Small intestine (tissue), 7 donors: ENCODE data around the gene ICOS. TPM values are rescaled to one million over a fixed set of nuclear protein-coding genes. Genes with fewer than 3 reads are reported as not detected.
A peak's percentile ranks its signal among the peaks of the same experiment; 100 is the strongest.

Source experiments
- DNase-seq, 2 donors: peaks; one replicate each; pipeline versions ENCODE4 v3.0.0 to v3.0.0-alpha.2; 2013
- FAIRE-seq: peaks from 2 replicates; lab custom pipeline; 2012; peaks lifted over from hg19 to GRCh38; lab: Jason Lieb, UNC
- H3K27ac ChIP-seq, 3 donors: one replicate each; pipeline ENCODE4 v1.5.1; 2013; ENCODE audit warnings: low read length in 2 of 3, mild to moderate bottlenecking in 2 of 3, control low read depth in 1 of 3, inconsistent platforms in 1 of 3, low read depth in 1 of 3, moderate library complexity in 1 of 3
- H3K27me3 ChIP-seq, 3 donors: one replicate each; pipeline ENCODE4 v1.6.1; 2013; ENCODE audit warnings: low read length in 3 of 3, inconsistent platforms in 1 of 3; ENCODE audit not compliant: control insufficient read depth in 3 of 3, insufficient read depth in 3 of 3
- H3K36me3 ChIP-seq, 3 donors: one replicate each; pipeline ENCODE4 v1.6.1; 2013; ENCODE audit warnings: low read length in 3 of 3, inconsistent platforms in 1 of 3, low read depth in 1 of 3, mild to moderate bottlenecking in 1 of 3, moderate library complexity in 1 of 3; ENCODE audit not compliant: control insufficient read depth in 3 of 3, insufficient read depth in 2 of 3
- H3K4me1 ChIP-seq, 3 donors: one replicate each; pipeline ENCODE4 v1.6.1; 2013; ENCODE audit warnings: low read length in 2 of 3, inconsistent platforms in 1 of 3, low read depth in 1 of 3, mild to moderate bottlenecking in 1 of 3, moderate library complexity in 1 of 3; ENCODE audit not compliant: control insufficient read depth in 3 of 3, insufficient read depth in 2 of 3
- H3K4me3 ChIP-seq, 3 donors: one replicate each; pipeline ENCODE4 v1.5.1; 2013; ENCODE audit warnings: low read length in 3 of 3, control low read depth in 1 of 3, inconsistent platforms in 1 of 3, low read depth in 1 of 3, mild to moderate bottlenecking in 1 of 3, moderate library complexity in 1 of 3
- H3K9me3 ChIP-seq, 2 donors: one replicate each; pipeline ENCODE4 v1.6.1; 2013; ENCODE audit warnings: low read depth in 1 of 2, low read length in 1 of 2; ENCODE audit not compliant: control insufficient read depth in 2 of 2, insufficient read depth in 1 of 2
- WGBS, 3 donors: extraction: QIAGEN DNeasy Blood & Tissue Kit; methylation state at CpG; one replicate each; pipeline ENCODE4 v1.1.7; 2013; 5-methylcytosine and 5-hydroxymethylcytosine counted together
- polyA plus RNA-seq, 4 donors: library from polyadenylated mRNA; stranded (reverse) in 3 of 4; unstranded in 1 of 4; fragments of 200-250 nt in 3 of 4; fragments of 120-200 nt in 1 of 4; gene quantifications; one replicate each; pipeline versions ENCODE4 v1.2.1 to v1.2.3, GENCODE V29; 2013
- donor health status: healthy with polysubstance abuse.
- donor health status: control.
- donor health status: control.
- donor health status: Bipolar disorder and iron deficiency.
- donor health status: healthy.

Gene ICOS
- polyA plus RNA-seq, 4 donors, result 0.27 to 0.50 (median 0.34) TPM; not detected in 1

DNA sequence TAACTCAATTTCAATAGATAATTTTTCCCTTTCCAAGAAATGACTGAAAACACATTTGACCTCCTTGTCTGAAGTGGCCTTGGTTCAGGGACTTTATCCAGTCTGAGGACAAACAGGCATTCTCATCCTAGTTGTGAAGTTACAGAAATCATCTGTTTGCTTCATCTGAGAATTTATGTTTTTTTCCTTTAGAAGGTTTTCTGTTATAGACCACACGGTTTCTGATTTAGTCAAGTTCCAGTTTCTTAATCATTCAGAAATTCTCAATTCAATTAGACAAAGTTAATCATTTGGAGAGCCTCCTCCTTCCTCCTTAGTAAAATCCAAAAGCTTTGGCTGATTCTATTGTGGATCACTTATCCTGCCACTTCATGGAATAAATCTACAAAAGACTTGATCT, 60.9 kb downstream of the ICOS start:
- 27 to 43% (median 39%) methylated on average over 1 of the region's 1 CpG for WGBS, 3 donors

DNA sequence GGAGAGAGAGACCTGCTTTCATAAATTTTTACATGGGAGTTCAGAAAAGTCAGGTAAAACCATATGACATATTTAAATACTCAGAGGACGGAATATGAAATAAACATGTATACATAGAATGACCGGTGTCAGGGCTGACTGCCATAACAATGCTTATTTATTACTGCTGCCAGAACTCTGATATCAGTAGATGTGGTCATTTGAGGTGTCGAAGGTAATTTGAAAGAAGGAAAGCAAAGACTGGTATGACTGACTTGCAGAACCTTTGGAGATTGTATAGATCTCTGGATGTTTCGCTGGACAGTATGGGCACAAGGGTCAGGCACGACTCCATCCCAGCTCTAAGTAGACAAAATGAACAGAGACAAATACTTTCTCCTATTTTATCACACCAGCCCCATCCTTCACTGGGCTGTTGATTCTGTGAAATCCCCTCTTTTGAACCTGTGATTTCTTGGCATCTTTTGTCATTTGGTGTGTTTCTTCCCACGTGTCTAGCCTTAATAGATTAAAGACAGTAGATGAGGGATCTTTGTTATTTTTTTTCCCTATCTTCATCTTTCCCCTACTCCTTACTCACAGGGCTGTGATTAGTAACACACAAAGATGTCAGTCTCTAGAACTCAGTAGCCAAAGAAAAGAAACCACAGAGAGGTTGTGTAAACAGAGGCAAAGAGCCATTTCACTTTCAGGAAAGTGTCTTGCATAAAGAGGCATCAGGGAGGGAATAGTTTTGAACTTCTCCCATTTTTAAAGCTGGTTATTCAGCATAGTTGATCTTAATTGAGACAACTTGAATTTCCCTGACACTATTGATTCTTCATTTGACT, 61.6 kb downstream of the ICOS start:
- H3K27me3 ChIP-seq, result no peaks in the 10 kb centered on the region
- no peak overlapping the region for H3K27ac ChIP-seq
- H3K4me3 ChIP-seq, result no peak overlapping the region
- FAIRE-seq (no peak), DNase-seq (no peak)
- H3K4me1 ChIP-seq, result peaks cover 0 to 2% (median 0%) of the 10 kb centered on the region in 3 donors
- 59 to 65% (median 64%) methylated on average over 6 of the region's 6 CpGs for WGBS, 3 donors
- no peaks in the 10 kb centered on the region for H3K9me3 ChIP-seq
- no peaks in the 10 kb centered on the region for H3K36me3 ChIP-seq

More for the DNA sequence above, 60.9 kb downstream of the ICOS start:
- H3K9me3 ChIP-seq, result no peaks in the 10 kb centered on the region
- no peak overlapping the region for H3K27ac ChIP-seq
- H3K4me1 ChIP-seq, result peaks cover 0 to 2% (median 0%) of the 10 kb centered on the region in 3 donors
- DNase-seq (no peak), FAIRE-seq (no peak)
- H3K4me3 ChIP-seq, result no peak overlapping the region
- no peaks in the 10 kb centered on the region for H3K36me3 ChIP-seq
- H3K27me3 ChIP-seq, result no peaks in the 10 kb centered on the region

DNA sequence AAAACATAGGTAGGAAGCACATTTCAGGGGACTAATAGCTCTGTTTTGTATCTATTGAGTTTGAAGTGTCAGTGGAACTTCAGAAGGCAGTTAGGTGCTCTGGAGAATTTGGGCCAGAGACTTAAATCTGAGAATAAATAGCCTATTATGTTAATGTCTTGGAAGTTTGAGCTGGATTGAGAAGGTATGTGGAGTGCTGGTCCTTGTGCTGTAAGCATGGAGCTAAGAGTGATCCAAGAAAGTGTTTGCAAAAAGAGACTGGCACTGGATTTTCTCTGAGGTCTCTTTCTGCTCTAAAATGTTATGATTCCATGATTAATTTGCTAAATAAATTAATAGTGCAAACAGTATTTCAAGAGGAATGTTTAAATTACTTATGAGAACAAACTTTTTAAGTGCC, 63.3 kb downstream of the ICOS start:
- peaks cover 0 to 2% (median 0%) of the 10 kb centered on the region in 3 donors for H3K4me1 ChIP-seq
- H3K27ac ChIP-seq, result no peak overlapping the region
- no peak overlapping the region for H3K4me3 ChIP-seq
- H3K36me3 ChIP-seq, result no peaks in the 10 kb centered on the region
- DNase-seq (no peak), FAIRE-seq (no peak)
- H3K9me3 ChIP-seq, result no peaks in the 10 kb centered on the region
- no peaks in the 10 kb centered on the region for H3K27me3 ChIP-seq

DNA sequence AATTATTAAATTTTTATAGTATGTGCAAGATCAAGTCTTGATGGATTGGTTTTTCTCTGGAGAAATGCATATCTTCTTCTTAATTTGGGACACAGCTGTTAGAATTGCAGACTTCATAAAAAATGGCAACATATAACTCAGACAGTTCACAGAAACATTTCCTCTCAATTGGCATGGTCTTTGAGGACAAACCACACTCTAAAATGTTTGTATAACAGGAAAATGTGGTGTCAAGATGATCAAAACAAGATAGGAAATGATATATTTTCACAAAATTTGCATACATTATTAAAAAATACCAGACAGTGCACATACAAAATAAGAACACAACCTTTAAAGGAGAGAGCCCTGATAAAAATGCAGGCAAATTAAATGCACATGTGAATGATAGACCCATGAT, 63.9 kb downstream of the ICOS start:
- H3K4me3 ChIP-seq, result no peak overlapping the region
- H3K27ac ChIP-seq, result no peak overlapping the region
- H3K36me3 ChIP-seq, result no peaks in the 10 kb centered on the region
- H3K27me3 ChIP-seq, result no peaks in the 10 kb centered on the region
- no peak for FAIRE-seq
- H3K9me3 ChIP-seq, result no peaks in the 10 kb centered on the region
- DNase-seq, result peak in 1 of 2 donors; percentile 5
- peaks cover 0 to 2% (median 0%) of the 10 kb centered on the region in 3 donors for H3K4me1 ChIP-seq

DNA sequence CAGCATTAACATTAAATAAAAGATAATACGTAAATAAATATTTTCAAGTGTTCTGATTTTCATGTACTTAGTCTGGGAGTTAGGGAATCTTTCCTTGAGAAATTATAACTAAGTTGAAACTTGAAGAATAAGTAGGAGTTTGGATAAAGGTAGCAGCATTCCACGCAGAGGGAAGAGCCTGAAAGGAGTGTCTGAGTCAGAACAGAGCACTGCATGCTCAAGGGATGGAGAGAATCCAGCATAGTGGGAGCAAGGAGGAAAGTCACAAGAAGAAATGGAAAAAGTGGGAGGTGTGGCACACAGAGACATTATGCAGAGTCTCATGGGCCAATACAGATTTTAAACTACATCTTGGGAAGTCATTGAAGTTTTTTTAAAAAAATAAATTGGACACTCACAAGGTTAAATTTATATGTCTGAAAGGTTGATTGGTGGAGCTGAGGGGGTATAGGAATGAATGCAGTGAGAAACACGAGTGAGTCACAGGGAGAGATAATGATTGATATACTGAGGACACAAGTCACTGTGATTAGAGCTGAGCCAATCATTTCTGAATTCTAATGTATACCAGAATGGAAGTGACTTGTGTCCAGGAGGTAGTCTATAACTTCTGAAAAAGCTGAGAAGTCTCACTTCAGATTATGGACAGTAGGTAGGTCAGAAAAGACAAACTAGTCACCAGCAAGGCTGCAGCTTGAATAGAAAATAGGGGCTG, 66.9 kb downstream of the ICOS start:
- Histone ChIP-seq H3K4me1 (peaks cover 0 to 2% (median 0%) of the 10 kb centered on the region in 3 donors), H3K36me3 (no peaks in the 10 kb centered on the region), H3K9me3 (no peaks in the 10 kb centered on the region), H3K27me3 (peaks cover 0 to 2% (median 0%) of the 10 kb centered on the region in 3 donors), H3K4me3 (no peak overlapping the region), H3K27ac (no peak overlapping the region)
- no peak for FAIRE-seq
- no peak for DNase-seq
- 63 to 78% (median 67%) methylated on average over 3 of the region's 3 CpGs for WGBS, 3 donors

DNA sequence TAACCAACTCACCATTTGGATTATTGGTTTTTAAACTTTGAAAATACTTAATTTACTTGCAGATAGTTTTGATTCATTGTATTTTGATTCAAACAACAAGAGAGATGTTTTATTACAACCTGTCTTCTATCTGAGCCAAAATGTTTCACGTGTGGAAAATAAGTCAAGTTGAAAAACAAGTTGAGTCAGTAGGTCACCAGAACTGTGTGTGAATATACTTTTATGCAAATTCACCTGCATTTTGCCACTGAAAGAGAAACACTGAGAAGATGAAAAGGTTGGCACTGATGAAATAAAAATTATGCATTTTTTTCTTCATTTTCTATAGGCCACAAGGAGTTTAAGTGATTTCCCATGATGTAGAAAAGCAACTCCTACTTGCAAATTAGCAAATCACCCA, 68.3 kb downstream of the ICOS start:
- DNase-seq (no peak), FAIRE-seq (no peak)
- H3K4me3 ChIP-seq, result no peak overlapping the region
- H3K36me3 ChIP-seq, result no peaks in the 10 kb centered on the region
- H3K27me3 ChIP-seq, result peaks cover 0 to 2% (median 0%) of the 10 kb centered on the region in 3 donors
- no peak overlapping the region for H3K27ac ChIP-seq
- 21 to 60% (median 23%) methylated on average over 1 of the region's 1 CpG for WGBS, 3 donors
- H3K4me1 ChIP-seq, result no peaks in the 10 kb centered on the region
- H3K9me3 ChIP-seq, result no peaks in the 10 kb centered on the region

DNA sequence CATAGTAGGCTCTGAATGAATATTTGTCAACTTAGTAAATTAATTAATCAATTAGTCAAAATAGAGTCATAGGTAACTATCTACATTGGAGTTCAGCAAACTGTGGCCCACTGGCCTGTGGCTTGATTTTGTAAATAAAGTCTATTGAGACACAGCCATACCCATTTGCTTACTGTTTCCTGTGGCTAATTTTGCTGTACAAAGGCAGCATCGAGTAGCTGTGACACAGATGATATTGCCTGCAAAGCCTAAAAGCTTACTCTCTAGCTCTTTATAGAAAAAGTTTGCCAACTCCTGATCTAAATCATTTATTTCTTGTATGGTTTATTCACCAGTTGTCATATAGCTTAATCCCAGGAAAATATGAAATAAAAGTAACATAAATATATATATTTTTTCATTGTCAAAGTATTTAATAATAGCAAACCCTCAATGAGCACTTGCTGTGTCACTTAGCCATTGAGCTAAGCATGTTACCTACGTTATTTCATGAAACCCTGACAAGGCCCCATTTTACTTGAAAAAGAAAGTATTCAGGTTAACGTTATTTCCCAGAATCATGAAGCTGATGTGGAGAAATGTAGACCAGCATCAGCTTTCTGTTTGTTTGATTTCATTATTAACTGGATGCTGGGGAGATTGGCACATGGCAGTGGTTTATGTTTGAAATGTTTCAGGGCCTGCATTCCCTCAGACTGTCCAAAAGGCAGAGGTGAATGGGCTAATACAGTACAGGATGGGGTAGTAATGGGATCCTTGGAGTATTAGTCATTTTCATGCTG, 69.6 kb downstream of the ICOS start:
- no peaks in the 10 kb centered on the region for H3K36me3 ChIP-seq
- no peak overlapping the region for H3K4me3 ChIP-seq
- no peaks in the 10 kb centered on the region for H3K4me1 ChIP-seq
- no peaks in the 10 kb centered on the region for H3K9me3 ChIP-seq
- peaks cover 0 to 2% (median 0%) of the 10 kb centered on the region in 3 donors for H3K27me3 ChIP-seq
- no peak overlapping the region for H3K27ac ChIP-seq
- WGBS, 3 donors, result 67 to 70% (median 68%) methylated on average over 3 of the region's 3 CpGs
- FAIRE-seq, result no peak
- no peak for DNase-seq

DNA sequence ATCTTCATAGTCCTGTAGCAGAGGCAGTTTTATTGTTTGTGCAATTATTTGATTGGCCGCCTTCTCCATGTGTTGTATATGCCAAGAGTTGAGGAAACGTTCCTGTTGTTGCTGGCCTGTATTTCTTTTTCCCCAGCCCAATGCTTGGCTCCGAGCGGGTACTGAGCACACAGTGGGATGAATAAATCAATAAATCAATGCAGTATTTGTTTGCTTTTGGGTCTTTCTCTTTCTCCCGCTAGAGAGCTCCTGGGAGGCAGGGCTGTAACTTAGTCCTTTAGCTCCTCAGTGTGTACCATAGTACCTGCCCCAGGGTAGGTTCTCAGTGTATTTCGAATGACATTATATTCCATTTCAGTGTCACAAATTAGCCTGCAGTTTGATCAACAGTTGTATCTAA, 71.8 kb downstream of the ICOS start:
- FAIRE-seq, result no peak

More for the DNA sequence above, 71.8 kb downstream of the ICOS start:
- 78 to 80% (median 79%) methylated on average over 6 of the region's 6 CpGs for WGBS, 3 donors
- Histone ChIP-seq H3K27ac (no peak overlapping the region), H3K4me3 (no peak overlapping the region), H3K36me3 (no peaks in the 10 kb centered on the region), H3K4me1 (no peaks in the 10 kb centered on the region), H3K9me3 (no peaks in the 10 kb centered on the region), H3K27me3 (peaks cover 0 to 2% (median 0%) of the 10 kb centered on the region in 3 donors)
- no peak for DNase-seq
